H9 (cell line): ENCODE data around the gene BBS10. TPM values are rescaled to one million over a fixed set of nuclear protein-coding genes. Genes with fewer than 3 reads are reported as not detected.

Source experiments
- DNase-seq: peaks from one replicate; pipeline ENCODE4 v3.0.0-alpha.2; 2017
- H2AFZ ChIP-seq: one replicate; pipeline ENCODE4 v1.6.1; 2013; ENCODE audit warnings: mild to moderate bottlenecking, low read length, control low read depth, moderate library complexity
- H2AK5ac ChIP-seq: 2 replicates; pipeline ENCODE4 v1.6.1; 2013; ENCODE audit warnings: low read length, control low read depth, mixed read lengths; ENCODE audit not compliant: insufficient read length
- H2BK120ac ChIP-seq: one replicate; pipeline ENCODE4 v1.6.1; 2013; ENCODE audit warnings: low read depth, mild to moderate bottlenecking, low read length, control low read depth, inconsistent platforms; ENCODE audit not compliant: poor library complexity, severe bottlenecking
- H2BK12ac ChIP-seq: 2 replicates; pipeline ENCODE4 v1.6.1; 2013; ENCODE audit warnings: low read length, control low read depth, mixed read lengths, low read depth; ENCODE audit not compliant: insufficient read length
- H2BK15ac ChIP-seq: 2 replicates; pipeline ENCODE4 v1.6.1; 2013; ENCODE audit warnings: low read depth, low read length, control low read depth
- H2BK20ac ChIP-seq: one replicate; pipeline ENCODE4 v1.6.1; 2013; ENCODE audit warnings: low read depth, mild to moderate bottlenecking, low read length, control low read depth, inconsistent platforms; ENCODE audit not compliant: poor library complexity, severe bottlenecking
- H2BK5ac ChIP-seq: 2 replicates; pipeline ENCODE4 v1.6.1; 2013; ENCODE audit warnings: low read length, control low read depth, mixed read lengths; ENCODE audit not compliant: insufficient read length
- H3K14ac ChIP-seq: 2 replicates; pipeline ENCODE4 v1.6.1; 2013; ENCODE audit warnings: low read length, control low read depth; ENCODE audit not compliant: insufficient read depth
- H3K18ac ChIP-seq: 2 replicates; pipeline ENCODE4 v1.6.1; 2013; ENCODE audit warnings: low read depth, mild to moderate bottlenecking, mixed read lengths, low read length, control low read depth; ENCODE audit not compliant: insufficient read length
- H3K23ac ChIP-seq: 2 replicates; pipeline ENCODE4 v1.6.1; 2013; ENCODE audit warnings: low read length, control low read depth, mixed read lengths, low read depth; ENCODE audit not compliant: insufficient read length
- H3K23me2 ChIP-seq: 2 replicates; pipeline ENCODE4 v1.6.1; 2013; ENCODE audit warnings: low read depth, mild to moderate bottlenecking, mixed read lengths, low read length, control low read depth; ENCODE audit not compliant: insufficient read length, poor library complexity, severe bottlenecking
- H3K27ac ChIP-seq: 2 replicates; pipeline ENCODE4 v1.5.1; 2013; ENCODE audit warnings: low read length, control low read depth, mixed read lengths, low read depth; ENCODE audit not compliant: insufficient read length
- H3K27me3 ChIP-seq: 2 replicates; pipeline ENCODE4 v1.6.1; 2013; ENCODE audit warnings: low read length, control low read depth, inconsistent platforms; ENCODE audit not compliant: insufficient read depth
- H3K4ac ChIP-seq: 2 replicates; pipeline ENCODE4 v1.6.1; 2013; ENCODE audit warnings: low read depth, mild to moderate bottlenecking, control low read depth, inconsistent platforms, low read length, moderate library complexity
- H3K4me1 ChIP-seq: 2 replicates; pipeline ENCODE4 v1.6.1; 2013; ENCODE audit warnings: low read length, control low read depth, inconsistent platforms; ENCODE audit not compliant: insufficient read depth
- H3K4me2 ChIP-seq: 2 replicates; pipeline ENCODE4 v1.6.1; 2013; ENCODE audit warnings: low read length, control low read depth, mixed read lengths; ENCODE audit not compliant: insufficient read length, insufficient read depth
- H3K56ac ChIP-seq: 2 replicates; pipeline ENCODE4 v1.6.1; 2013; ENCODE audit warnings: low read depth, mild to moderate bottlenecking, mixed read lengths, low read length, control low read depth; ENCODE audit not compliant: insufficient read length
- H3K79me1 ChIP-seq: 2 replicates; pipeline ENCODE4 v1.6.1; 2013; ENCODE audit warnings: low read depth, mild to moderate bottlenecking, moderate library complexity, low read length, control low read depth, inconsistent platforms; ENCODE audit not compliant: insufficient read depth, poor library complexity, severe bottlenecking
- H3K79me2 ChIP-seq: 2 replicates; pipeline ENCODE4 v1.6.1; 2013; ENCODE audit warnings: low read length, control low read depth, inconsistent platforms; ENCODE audit not compliant: insufficient read depth
- H3K9ac ChIP-seq: 2 replicates; pipeline ENCODE4 v1.6.1; 2013; ENCODE audit warnings: low read length, control low read depth, mixed read lengths; ENCODE audit not compliant: insufficient read length; ENCODE audit errors: extremely low read depth
- H3K9me3 ChIP-seq: one replicate; pipeline ENCODE4 v1.6.1; 2013; ENCODE audit warnings: low read depth, low read length, inconsistent platforms; ENCODE audit not compliant: control insufficient read depth
- H3T11ph ChIP-seq: one replicate; pipeline ENCODE4 v1.6.1; 2013; ENCODE audit warnings: mild to moderate bottlenecking, low read length, control low read depth, inconsistent platforms
- H4K20me1 ChIP-seq: one replicate; pipeline ENCODE4 v1.6.1; 2013; ENCODE audit not compliant: control insufficient read depth, insufficient read length, insufficient read depth
- H4K5ac ChIP-seq: 2 replicates; pipeline ENCODE4 v1.6.1; 2013; ENCODE audit warnings: low read depth, mild to moderate bottlenecking, mixed read lengths, low read length, control low read depth; ENCODE audit not compliant: insufficient read length
- H4K8ac ChIP-seq: replicated peaks from 2 replicates; pipeline ENCODE4 v1.6.1; 2013; ENCODE audit warnings: low read length, control low read depth, mixed read lengths, low read depth; ENCODE audit not compliant: insufficient read length
- H4K91ac ChIP-seq: 2 replicates; pipeline ENCODE4 v1.6.1; 2013; ENCODE audit warnings: low read depth, mild to moderate bottlenecking, moderate library complexity, mixed read lengths, low read length, control low read depth; ENCODE audit not compliant: insufficient read length
- H3K27ac Mint-ChIP-seq, 3 experiments: 2 replicates in 2 of 3; 3 replicates in 1 of 3; pipeline ENCODE4 v1.8.0; 2020 to 2021; ENCODE audit warnings: mixed read lengths in 3 of 3, mild to moderate bottlenecking in 1 of 3, moderate library complexity in 1 of 3
- H3K27me3 Mint-ChIP-seq: 2 replicates; pipeline ENCODE4 v1.8.0; 2021; ENCODE audit warnings: low read depth, mild to moderate bottlenecking, moderate library complexity, mixed read lengths
- H3K36me3 Mint-ChIP-seq, 3 experiments: 2 replicates in 2 of 3; 3 replicates in 1 of 3; pipeline ENCODE4 v1.8.0; 2020 to 2021; ENCODE audit warnings: low read depth in 3 of 3, mixed read lengths in 3 of 3; ENCODE audit not compliant: insufficient read depth in 1 of 3
- H3K4me1 Mint-ChIP-seq, 2 experiments: 2 replicates each; pipeline ENCODE4 v1.8.0; 2020; ENCODE audit warnings: mixed read lengths in 2 of 2
- H3K4me3 Mint-ChIP-seq, 2 experiments: 2 replicates in 1 of 2; 3 replicates in 1 of 2; pipeline ENCODE4 v1.8.0; 2020 to 2021; ENCODE audit warnings: mild to moderate bottlenecking in 2 of 2, mixed read lengths in 2 of 2, moderate library complexity in 1 of 2
- H3K9me3 Mint-ChIP-seq, 2 experiments: 2 replicates in 1 of 2; 3 replicates in 1 of 2; pipeline ENCODE4 v1.8.0; 2020; ENCODE audit warnings: mild to moderate bottlenecking in 2 of 2, mixed read lengths in 2 of 2, moderate library complexity in 1 of 2
- CTCF ChIP-seq: fragments of 200-600 bp; sonication (generic); conservative IDR thresholded peaks from 3 replicates; pipeline ENCODE4 v1.8.0; 2021; ENCODE audit warnings: antibody characterized with exemption, mild to moderate bottlenecking
- WGBS: extraction: QIAGEN DNeasy Blood & Tissue Kit; methylation state at CpG from one replicate; pipeline ENCODE4 v1.1.7; 2013; ENCODE audit warnings: missing lambda C conversion rate, low lambda C conversion rate, mixed read lengths; ENCODE audit not compliant: insufficient read length; ENCODE audit errors: extremely low coverage; 5-methylcytosine and 5-hydroxymethylcytosine counted together
- total RNA-seq: library from RNA; stranded (reverse); gene quantifications from 2 replicates; pipeline ENCODE4 v1.2.1, GENCODE V29; 2021

The BBS10 gene
- total RNA-seq, 1 experiment from 2014 or later: 6.6 TPM

- Histone ChIP-seq H3K18ac (no peak overlapping the region), H4K20me1 (no peaks in the 10 kb centered on the region), H3K23me2 (no peaks in the 10 kb centered on the region), H3T11ph (no peak overlapping the region), H3K4me1 (0 out of 2 replicates have a peak, but pooled peaks cover 1% of the 10 kb centered on the region), H4K91ac (no peak overlapping the region), H2BK120ac (no peak overlapping the region), H3K27me3 (no peaks in the 10 kb centered on the region), H3K56ac (no peak overlapping the region), H3K79me2 (no peaks in the 10 kb centered on the region), H2BK20ac (no peak overlapping the region), H3K4me2 (no peak overlapping the region), H2AFZ (no peak overlapping the region), H3K9me3 (no peaks in the 10 kb centered on the region), H3K9ac (no peak overlapping the region), H3K14ac (no peak overlapping the region), H4K8ac (no peak overlapping the region), H2AK5ac (no peak overlapping the region), H3K27ac (no peak overlapping the region), H4K5ac (no peak overlapping the region), H3K4ac (no peak overlapping the region), H2BK12ac (no peak overlapping the region), H3K79me1 (no peaks in the 10 kb centered on the region), H3K23ac (no peak overlapping the region), H2BK5ac (no peak overlapping the region), H2BK15ac (no peak overlapping the region)
- Mint-ChIP-seq H3K27me3 (peaks cover 3% of the 10 kb centered on the region; the same call in 1 of the 2 replicates), H3K4me3 (no peak overlapping the region), H3K4me1 (peaks cover 4% of the 10 kb centered on the region in 2 experiments), H3K9me3 (no peaks in the 10 kb centered on the region), H3K27ac (no peak overlapping the region), H3K36me3 (no peaks in the 10 kb centered on the region)
- TF ChIP-seq CTCF: no peak
- WGBS: no CpG with 5 or more reads among the region's 1 CpG
- no peak for DNase-seq
These were observed 41.1 kb downstream of the BBS10 start for GRCh38 chr12:76307083-76307482.
